A673 (cell line): ENCODE data around the gene RNPEP. TPM values are rescaled to one million over a fixed set of nuclear protein-coding genes. Genes with fewer than 3 reads are reported as not detected.
"Not testable (repeated sequence)": the region's sequence is repeated elsewhere in the genome, so short reads cannot be mapped to it uniquely, and the experiment has no call there.

Experiments
- BruUV-seq: library from RNA; stranded (reverse); fragments of 400-500 nt; replicated peaks from 2 replicates; lab custom pipeline; 2021; lab: Mats Ljungman, UMichigan
- CTCF ChIA-PET: fragments of 300-600 bp; sonication (Branson Sonifier 250); formaldehyde crosslinking; loops from one replicate; lab custom pipeline; 2022; ENCODE audit warnings: antibody characterized with exemption; lab: Charles Lee
- POLR2A ChIA-PET: fragments of 300-600 bp; sonication (Branson Sonifier 250); formaldehyde crosslinking; loops from one replicate; lab custom pipeline; 2022; ENCODE audit warnings: antibody characterized with exemption; ENCODE audit not compliant: low non-redundant PET; lab: Charles Lee
- DNase-seq: peaks from one replicate; pipeline ENCODE4 v3.0.0-alpha.2; 2015; ENCODE audit warnings: low spot score
- H3K27ac ChIP-seq: fragments of 200-600 bp; sonication (generic); 2 replicates; pipeline ENCODE4 v1.5.1; 2016; ENCODE audit warnings: mixed run types, low read depth, mild to moderate bottlenecking, mixed read lengths, antibody characterized with exemption, low read length; ENCODE audit not compliant: poor library complexity, severe bottlenecking
- H3K27me3 ChIP-seq: fragments of 200-600 bp; sonication (generic); replicated peaks from 2 replicates; pipeline ENCODE4 v1.6.1; 2017; ENCODE audit warnings: mixed run types, low read depth, mild to moderate bottlenecking, mixed read lengths, antibody characterized with exemption, low read length; ENCODE audit not compliant: insufficient read depth, poor library complexity
- H3K36me3 ChIP-seq: fragments of 200-600 bp; sonication (generic); 2 replicates; pipeline ENCODE4 v1.6.1; 2016; ENCODE audit warnings: mixed run types, mild to moderate bottlenecking, mixed read lengths, antibody characterized with exemption, low read length; ENCODE audit not compliant: insufficient read depth, poor library complexity, severe bottlenecking
- H3K4me1 ChIP-seq: fragments of 200-600 bp; sonication (generic); 2 replicates; pipeline ENCODE4 v1.6.1; 2017; ENCODE audit warnings: mixed run types, mild to moderate bottlenecking, mixed read lengths, antibody characterized with exemption, low read length; ENCODE audit not compliant: insufficient read depth, poor library complexity, severe bottlenecking
- H3K4me3 ChIP-seq: fragments of 200-600 bp; sonication (generic); 2 replicates; pipeline ENCODE4 v1.5.1; 2016; ENCODE audit warnings: low read depth, mixed run types, mild to moderate bottlenecking, mixed read lengths, low read length; ENCODE audit not compliant: poor library complexity, severe bottlenecking
- H3K9me3 ChIP-seq: fragments of 200-600 bp; sonication (generic); 2 replicates; pipeline ENCODE4 v1.6.1; 2016; ENCODE audit warnings: mixed run types, low read depth, mild to moderate bottlenecking, mixed read lengths, antibody characterized with exemption, low read length; ENCODE audit not compliant: poor library complexity, severe bottlenecking
- CTCF ChIP-seq: fragments of 300-800, 200-600 bp; sonication (generic); conservative IDR thresholded peaks from 2 replicates; pipeline ENCODE4 v1.5.1; 2017; ENCODE audit warnings: low read depth, mild to moderate bottlenecking, antibody characterized with exemption, low read length, moderate library complexity, mixed read lengths
- EZH2 ChIP-seq: fragments of 200-600 bp; sonication (generic); IDR thresholded peaks from 2 replicates; pipeline ENCODE4 v1.6.1; 2017; ENCODE audit warnings: borderline replicate concordance, low read depth, mild to moderate bottlenecking, mixed read lengths, antibody characterized with exemption, low read length; ENCODE audit not compliant: poor library complexity, severe bottlenecking
- intact Hi-C: fragments of 100-400 bp; cut with micrococcal nuclease; formaldehyde crosslinking; loops from one replicate; pipeline ENCODE4 v1.10.0; 2022; ENCODE audit not compliant: unreplicated experiment
- total RNA-seq: library from RNA; stranded (reverse); gene quantifications from 2 replicates; pipeline ENCODE4 v1.2.3, GENCODE V29; 2021

The RNPEP gene
- total RNA-seq, 1 experiment from 2014 or later = 59.3 TPM

- Histone ChIP-seq H3K9me3 (no peaks in the 10 kb centered on the region), H3K36me3 (no peaks in the 10 kb centered on the region), H3K27me3 (no peaks in the 10 kb centered on the region), H3K4me3 (no peak overlapping the region), H3K4me1 (no peaks in the 10 kb centered on the region), H3K27ac (no peak overlapping the region)
- intact Hi-C loops = no loop called here
- no peak for DNase-seq
- no peak for TF ChIP-seq CTCF
- TF ChIP-seq EZH2 = no peak
- ChIA-PET POLR2A (interaction anchor here (0.5 kb wide), 1 partner anchor 11 kb away, joined by 4 read pairs; no protein-coding TSS in a partner anchor), CTCF (interaction anchor here (0.7 kb wide), 1 partner anchor 476 kb away, joined by 3 read pairs; no protein-coding TSS in a partner anchor)
- BruUV-seq = no TSS peak
Observed at GRCh38 chr1:202016811-202017748, 34.6 kb downstream of the RNPEP start.

- ChIA-PET CTCF (interaction anchor here (0.7 kb wide), 1 partner anchor 477 kb away, joined by 3 read pairs; no protein-coding TSS in a partner anchor), POLR2A (interaction anchor here (0.5 kb wide), 1 partner anchor 10 kb away, joined by 4 read pairs; no protein-coding TSS in a partner anchor)
- no peak overlapping the region for H3K27ac ChIP-seq
- intact Hi-C loops = no loop called here
- no peak for DNase-seq
- no peaks in the 10 kb centered on the region for H3K4me1 ChIP-seq
- H3K4me3 ChIP-seq = no peak overlapping the region
- H3K36me3 ChIP-seq = no peaks in the 10 kb centered on the region
- BruUV-seq = no TSS peak
- TF ChIP-seq EZH2 = no peak
- no peak for TF ChIP-seq CTCF
- H3K9me3 ChIP-seq = no peaks in the 10 kb centered on the region
- no peaks in the 10 kb centered on the region for H3K27me3 ChIP-seq
Observed at GRCh38 chr1:202017749-202018467, 35.5 kb downstream of the RNPEP start.

GRCh38 chr1:202018468-202019234, 36.2 kb downstream of the RNPEP start:
- Histone ChIP-seq H3K9me3 (no peaks in the 10 kb centered on the region), H3K27ac (no peak overlapping the region), H3K4me1 (no peaks in the 10 kb centered on the region), H3K27me3 (no peaks in the 10 kb centered on the region), H3K4me3 (no peak overlapping the region), H3K36me3 (no peaks in the 10 kb centered on the region)
- DNase-seq = no peak
- TF ChIP-seq EZH2 (no peak), CTCF (no peak)
- ChIA-PET POLR2A (no interaction called here), CTCF (no interaction called here)
- no TSS peak for BruUV-seq
- intact Hi-C loops = no loop called here

- H3K27me3 ChIP-seq, POLR2A ChIA-PET, H3K4me3 ChIP-seq, DNase-seq, H3K27ac ChIP-seq, intact Hi-C loops, H3K9me3 ChIP-seq, H3K36me3 ChIP-seq, BruUV-seq, H3K4me1 ChIP-seq, CTCF ChIA-PET: not testable (repeated sequence)
Observed at GRCh38 chr1:202019235-202019558, 36.7 kb downstream of the RNPEP start.
